Esophagus muscularis mucosa (tissue), 4 donors: ENCODE measurements around the gene SLC10A6. TPM values are rescaled to one million over a fixed set of nuclear protein-coding genes. Genes with fewer than 3 reads are reported as not detected.

Source experiments
- DNase-seq: peaks from one replicate; pipeline ENCODE4 v3.0.0-alpha.2; 2017; ENCODE audit errors: extremely low spot score
- H3K27ac ChIP-seq, 4 donors: fragments of 200-600 bp; sonication (generic); replicated peaks in 1 of 4; 1 replicate in 3 of 4; 2 replicates in 1 of 4; pipeline ENCODE4 v1.5.1; 2016 to 2019; ENCODE audit warnings: mild to moderate bottlenecking in 1 of 4
- H3K27me3 ChIP-seq, 4 donors: fragments of 200-600 bp; sonication (generic); one replicate each; pipeline versions ENCODE4 v1.5.1 to v1.6.0; 2016 to 2019
- H3K36me3 ChIP-seq, 4 donors: fragments of 200-600 bp; sonication (generic); one replicate each; pipeline ENCODE4 v1.5.1; 2016 to 2019
- H3K4me1 ChIP-seq, 4 donors: fragments of 200-600 bp; sonication (generic); one replicate each; pipeline ENCODE4 v1.5.1; 2016 to 2019
- H3K4me3 ChIP-seq, 4 donors: fragments of 200-600 bp; sonication (generic); 1 replicate in 2 of 4; 2 replicates in 2 of 4; pipeline ENCODE4 v1.5.1; 2016 to 2019; ENCODE audit warnings: mild to moderate bottlenecking in 4 of 4, moderate library complexity in 1 of 4
- H3K9me3 ChIP-seq, 4 donors: fragments of 200-600 bp; sonication (generic); 1 replicate in 3 of 4; 2 replicates in 1 of 4; pipeline ENCODE4 v1.5.1; 2016 to 2019
- EP300 ChIP-seq: sonication (generic); formaldehyde crosslinking; IDR thresholded peaks from one replicate; pipeline ENCODE4 v1.6.1; 2017; ENCODE audit warnings: antibody characterized with exemption
- POLR2A ChIP-seq: fragments of 450-650 bp; IDR thresholded peaks from one replicate; pipeline ENCODE4 v1.6.1; 2017; ENCODE audit warnings: antibody characterized with exemption, moderate library complexity, mild to moderate bottlenecking, low read depth
- POLR2AphosphoS5 ChIP-seq, 2 donors: sonication (generic); formaldehyde crosslinking; IDR thresholded peaks; one replicate each; pipeline ENCODE4 v1.6.1; 2017; ENCODE audit warnings: antibody characterized with exemption in 2 of 2
- WGBS: methylation state at CpG from one replicate; pipeline ENCODE4 v1.1.5; 2018; 5-methylcytosine and 5-hydroxymethylcytosine counted together
- intact Hi-C: fragments of 100-400 bp; cut with DNase I; formaldehyde crosslinking; loops from one replicate; pipeline ENCODE4 v1.15.1; 2023
- total RNA-seq, 4 donors: library from RNA; depleted of rRNA; stranded (reverse); fragments of >200 nt; gene quantifications; one replicate each; pipeline versions ENCODE4 v1.1.0 to v1.2.1, GENCODE V29; 2016
- TF ChIP-seq, protein P1 (sequence below), 3 experiments: fragments of 200-600 bp in 2 of 3; fragments of 450-650 bp in 1 of 3; sonication (generic) in 2 of 3; IDR thresholded peaks; one replicate each; pipeline ENCODE4 v1.5.1; 2017 to 2019; ENCODE audit warnings: antibody characterized with exemption in 3 of 3, mild to moderate bottlenecking in 2 of 3, moderate library complexity in 1 of 3

The SLC10A6 gene
- total RNA-seq, 4 donors from 2014 or later: 1.8 to 8.4 (median 3.4) TPM; not detected in 1

DNA sequence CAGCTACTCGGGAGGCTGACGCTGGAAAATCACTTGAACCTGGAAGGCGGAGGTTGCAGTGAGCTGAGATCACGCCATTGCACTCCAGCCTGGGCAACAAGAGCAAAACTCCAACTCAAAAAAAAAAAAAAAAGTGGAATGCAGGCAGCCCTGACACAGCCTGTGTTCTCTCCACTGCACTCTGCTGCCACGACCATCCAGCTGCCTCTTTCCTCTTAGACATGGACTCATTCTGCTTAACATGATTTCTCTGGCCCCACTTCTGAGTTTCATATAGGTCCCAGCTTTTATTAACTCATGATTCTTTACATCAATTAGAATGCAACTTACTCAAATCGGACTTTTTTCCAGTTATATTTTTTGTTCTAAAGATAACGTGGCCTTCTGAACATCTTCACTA is 29.6 kb downstream of the SLC10A6 start:
- no peak overlapping the region for H3K4me3 ChIP-seq
- peaks cover 0 to 17% (median 7%) of the 10 kb centered on the region in 4 donors for H3K36me3 ChIP-seq
- peaks cover 0 to 4% (median 0%) of the 10 kb centered on the region in 4 donors for H3K4me1 ChIP-seq
- no peak for TF ChIP-seq POLR2A
- TF ChIP-seq POLR2AphosphoS5 (IDR thresholded peaks at IDR 0.05): no peak
- TF ChIP-seq, protein P1, sequence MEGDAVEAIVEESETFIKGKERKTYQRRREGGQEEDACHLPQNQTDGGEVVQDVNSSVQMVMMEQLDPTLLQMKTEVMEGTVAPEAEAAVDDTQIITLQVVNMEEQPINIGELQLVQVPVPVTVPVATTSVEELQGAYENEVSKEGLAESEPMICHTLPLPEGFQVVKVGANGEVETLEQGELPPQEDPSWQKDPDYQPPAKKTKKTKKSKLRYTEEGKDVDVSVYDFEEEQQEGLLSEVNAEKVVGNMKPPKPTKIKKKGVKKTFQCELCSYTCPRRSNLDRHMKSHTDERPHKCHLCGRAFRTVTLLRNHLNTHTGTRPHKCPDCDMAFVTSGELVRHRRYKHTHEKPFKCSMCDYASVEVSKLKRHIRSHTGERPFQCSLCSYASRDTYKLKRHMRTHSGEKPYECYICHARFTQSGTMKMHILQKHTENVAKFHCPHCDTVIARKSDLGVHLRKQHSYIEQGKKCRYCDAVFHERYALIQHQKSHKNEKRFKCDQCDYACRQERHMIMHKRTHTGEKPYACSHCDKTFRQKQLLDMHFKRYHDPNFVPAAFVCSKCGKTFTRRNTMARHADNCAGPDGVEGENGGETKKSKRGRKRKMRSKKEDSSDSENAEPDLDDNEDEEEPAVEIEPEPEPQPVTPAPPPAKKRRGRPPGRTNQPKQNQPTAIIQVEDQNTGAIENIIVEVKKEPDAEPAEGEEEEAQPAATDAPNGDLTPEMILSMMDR (IDR thresholded peaks at IDR 0.05): no peak
- TF ChIP-seq EP300: no peak
- H3K27ac ChIP-seq: no peak overlapping the region
- WGBS: 94% methylated on average over 7 of the region's 7 CpGs
- intact Hi-C loops: no loop called here
- no peaks in the 10 kb centered on the region for H3K27me3 ChIP-seq
- H3K9me3 ChIP-seq: peaks cover 0 to 8% (median 0%) of the 10 kb centered on the region in 4 donors
- no peak for DNase-seq

DNA sequence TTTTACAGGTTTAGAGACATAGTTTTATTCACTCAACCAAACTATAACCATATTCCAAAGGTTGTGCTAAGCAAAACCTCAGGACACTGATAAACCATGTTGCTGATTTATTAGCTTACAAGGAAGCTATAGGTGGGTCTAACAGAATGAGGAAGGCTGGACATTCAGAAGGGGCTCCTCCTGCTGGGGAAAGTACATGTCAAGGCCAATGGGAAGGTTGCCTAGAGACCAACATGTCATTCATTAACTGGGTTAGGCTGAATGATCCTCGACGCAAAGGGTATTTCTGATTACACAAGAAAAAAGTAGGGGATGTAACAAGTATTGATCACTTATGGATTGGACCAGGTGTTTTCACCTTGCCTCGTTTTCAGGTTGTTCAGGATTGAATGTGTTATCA is 30.3 kb downstream of the SLC10A6 start:
- 94% methylated on average over 3 of the region's 3 CpGs for WGBS
- Histone ChIP-seq H3K27ac (no peak overlapping the region), H3K36me3 (peaks cover 0 to 24% (median 9%) of the 10 kb centered on the region in 4 donors), H3K27me3 (no peaks in the 10 kb centered on the region), H3K9me3 (peaks cover 0 to 8% (median 0%) of the 10 kb centered on the region in 4 donors), H3K4me1 (peaks cover 0 to 4% (median 0%) of the 10 kb centered on the region in 4 donors), H3K4me3 (no peak overlapping the region)
- TF ChIP-seq EP300 (no peak), POLR2A (no peak), POLR2AphosphoS5 (IDR thresholded peaks at IDR 0.05) (no peak)
- TF ChIP-seq, protein P1 (IDR thresholded peaks at IDR 0.05): no peak
- DNase-seq: no peak
- intact Hi-C loops: no loop called here

DNA sequence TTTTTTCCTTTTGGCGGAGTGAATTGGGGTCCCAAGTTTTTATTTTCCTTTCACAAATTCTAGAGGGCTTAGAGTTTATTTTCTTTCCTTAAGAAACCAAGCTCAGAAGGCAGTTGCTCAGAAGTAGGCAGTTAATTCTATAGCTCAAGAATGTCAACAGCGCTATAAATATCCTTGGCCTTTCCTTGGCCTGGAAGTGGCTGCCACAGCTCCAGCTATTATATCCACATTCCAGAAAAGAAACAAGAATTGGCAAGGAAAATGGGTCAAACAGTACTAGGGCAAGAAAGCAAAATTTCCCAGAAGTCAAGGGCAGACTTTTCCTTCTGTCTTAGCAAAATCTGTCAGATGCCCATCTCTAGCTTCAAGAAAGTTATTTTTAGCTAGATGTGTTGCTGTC is 31.0 kb downstream of the SLC10A6 start:
- Histone ChIP-seq H3K9me3 (peaks cover 0 to 8% (median 0%) of the 10 kb centered on the region in 4 donors), H3K4me3 (no peak overlapping the region), H3K36me3 (peaks cover 0 to 24% (median 7%) of the 10 kb centered on the region in 4 donors), H3K27me3 (no peaks in the 10 kb centered on the region), H3K4me1 (peaks cover 0 to 4% (median 0%) of the 10 kb centered on the region in 4 donors), H3K27ac (no peak overlapping the region)
- intact Hi-C loops: no loop called here
- no peak for DNase-seq
- TF ChIP-seq POLR2AphosphoS5 (IDR thresholded peaks at IDR 0.05) (no peak), POLR2A (no peak), EP300 (no peak)
- TF ChIP-seq, protein P1 (IDR thresholded peaks at IDR 0.05): no peak
- 91% methylated on average over 2 of the region's 2 CpGs for WGBS

DNA sequence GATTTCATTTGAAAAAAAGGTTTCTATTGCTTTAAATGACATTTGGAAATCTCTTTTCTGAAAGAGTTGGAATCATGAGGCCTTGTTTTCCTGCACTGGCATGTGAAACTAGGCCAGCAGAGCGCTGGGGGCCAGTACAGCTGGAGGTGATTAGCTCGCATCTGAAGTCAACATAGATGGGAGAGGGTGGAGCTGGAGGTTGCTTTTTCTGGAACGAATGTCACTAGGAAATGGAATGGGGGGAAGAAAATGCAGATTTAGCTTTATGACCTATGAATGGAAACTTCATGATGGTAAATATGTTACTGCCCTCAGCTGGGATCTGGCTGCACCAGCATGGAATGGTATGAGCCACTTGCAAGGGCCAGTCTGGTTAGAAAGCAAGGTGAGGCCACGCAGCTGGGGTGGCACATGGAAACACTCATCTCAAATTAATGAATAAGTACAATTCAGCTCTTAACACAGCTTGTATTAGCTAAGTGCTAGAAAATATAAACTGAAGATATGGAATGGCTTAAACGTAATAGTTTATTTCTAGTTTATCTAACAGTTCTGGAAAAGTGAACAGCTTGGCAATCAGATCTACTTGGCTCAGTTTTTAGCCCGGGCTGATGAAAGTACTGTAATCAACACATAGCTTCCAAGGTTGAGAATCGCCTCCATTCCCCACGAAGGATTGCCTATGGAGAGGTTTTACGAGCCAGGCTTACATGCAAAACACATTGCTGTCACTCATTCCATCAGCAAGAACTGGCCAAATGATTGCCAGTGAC is 32.5 kb downstream of the SLC10A6 start:
- 47% methylated on average over 9 of the region's 9 CpGs for WGBS
- TF ChIP-seq POLR2A (no peak), POLR2AphosphoS5 (IDR thresholded peaks at IDR 0.05) (no peak)
- intact Hi-C loops: no loop called here
- Histone ChIP-seq H3K27ac (peak overlapping the region in 3 of 4 donors; percentile 11 to 33 (median 28)), H3K27me3 (no peaks in the 10 kb centered on the region), H3K9me3 (peaks cover 0 to 8% (median 0%) of the 10 kb centered on the region in 4 donors), H3K4me1 (peaks cover 0 to 4% (median 0%) of the 10 kb centered on the region in 4 donors), H3K4me3 (no peak overlapping the region), H3K36me3 (peaks cover 0 to 30% (median 2%) of the 10 kb centered on the region in 4 donors)
- DNase-seq: no peak

DNA sequence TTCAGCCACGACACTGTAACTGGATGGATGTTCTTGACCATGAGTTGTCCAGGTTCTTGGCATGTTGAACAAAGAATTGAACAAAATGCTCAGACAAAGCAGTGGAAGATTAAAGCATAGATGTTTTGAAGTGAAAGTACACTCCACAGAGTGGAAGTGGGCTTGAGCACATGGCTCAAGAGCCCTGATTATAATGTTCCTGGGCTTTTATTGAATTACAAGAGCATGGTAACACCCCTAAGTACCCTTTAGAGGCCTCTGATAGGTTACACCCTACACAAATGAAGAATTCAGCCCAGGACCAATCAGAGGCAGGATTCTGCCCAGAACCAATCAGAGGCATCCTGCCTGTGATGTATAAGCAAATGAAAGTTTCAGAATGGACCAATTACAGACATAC is 33.5 kb downstream of the SLC10A6 start:
- WGBS: 92% methylated on average over 1 of the region's 1 CpG
- H3K4me3 ChIP-seq: no peak overlapping the region
- H3K4me1 ChIP-seq: peaks cover 0 to 4% (median 0%) of the 10 kb centered on the region in 4 donors
- no peak for TF ChIP-seq EP300
- no peak for TF ChIP-seq POLR2A
- no peak for TF ChIP-seq POLR2AphosphoS5 (IDR thresholded peaks at IDR 0.05)
- TF ChIP-seq, protein P1 (IDR thresholded peaks at IDR 0.05): no peak
- no peak for DNase-seq
- peaks cover 0 to 39% (median 8%) of the 10 kb centered on the region in 4 donors for H3K36me3 ChIP-seq
- intact Hi-C loops: no loop called here
- H3K9me3 ChIP-seq: peaks cover 0 to 8% (median 0%) of the 10 kb centered on the region in 4 donors
- peak overlapping the region in 3 of 4 donors; percentile 11 to 33 (median 28) for H3K27ac ChIP-seq
- no peaks in the 10 kb centered on the region for H3K27me3 ChIP-seq
